NCI-H345 (cell line): Measurements from ENCODE around the gene EHMT1.

Source experiments
- DNase-seq: peaks from one replicate; lab custom pipeline; 2025; lab: John Stamatoyannopoulos, UW

The EHMT1 gene

GRCh38 chr9:137741330-137741729, 122.5 kb downstream of the EHMT1 start:
- DNase-seq: no peak

- DNase-seq: no peak
These were observed 123.9 kb downstream of the EHMT1 start for GRCh38 chr9:137742698-137743097.

DNA sequence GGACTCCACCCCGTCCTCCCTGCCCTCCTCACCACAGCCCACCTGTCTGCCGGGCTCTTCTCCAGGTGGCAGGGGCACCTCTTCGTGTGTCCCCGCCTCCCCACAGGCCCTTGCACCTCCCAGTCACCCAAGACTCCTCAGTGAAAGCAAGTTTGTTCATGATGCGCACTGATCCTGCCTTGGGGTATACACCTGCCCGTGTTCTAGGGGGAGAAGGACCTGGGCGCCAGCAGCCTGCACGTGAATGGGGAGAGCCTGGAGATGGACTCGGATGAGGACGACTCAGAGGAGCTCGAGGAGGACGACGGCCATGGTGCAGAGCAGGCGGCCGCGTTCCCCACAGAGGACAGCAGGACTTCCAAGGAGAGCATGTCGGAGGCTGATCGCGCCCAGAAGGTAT, 124.9 kb downstream of the EHMT1 start:
- DNase-seq: no peak

DNA sequence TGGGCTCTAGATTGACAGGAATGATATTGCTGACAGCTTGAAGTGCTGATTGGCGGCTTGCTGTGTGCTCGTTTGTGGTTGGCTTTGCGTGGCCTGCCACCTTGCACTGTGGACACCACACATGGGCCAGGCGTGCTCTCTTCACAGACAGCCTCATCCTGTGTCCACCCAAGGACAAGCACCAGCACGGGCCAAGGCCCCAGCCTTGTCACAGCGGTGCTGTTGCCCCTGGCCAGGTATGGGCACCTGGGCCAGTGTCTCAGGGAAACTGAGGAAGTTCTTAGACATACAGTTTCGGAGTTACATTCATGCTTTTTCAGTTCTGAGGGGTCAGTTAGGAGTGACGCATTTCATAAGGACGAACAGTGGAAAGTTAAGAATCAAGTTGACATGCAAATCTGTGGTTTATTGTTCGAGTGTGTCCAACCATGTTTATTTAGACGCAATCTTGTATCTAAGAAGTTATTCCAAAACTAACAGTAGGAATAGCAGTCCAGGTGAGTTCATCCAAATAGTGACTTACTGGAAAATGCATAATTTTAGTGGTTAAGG, 125.9 kb downstream of the EHMT1 start:
- no peak for DNase-seq

DNA sequence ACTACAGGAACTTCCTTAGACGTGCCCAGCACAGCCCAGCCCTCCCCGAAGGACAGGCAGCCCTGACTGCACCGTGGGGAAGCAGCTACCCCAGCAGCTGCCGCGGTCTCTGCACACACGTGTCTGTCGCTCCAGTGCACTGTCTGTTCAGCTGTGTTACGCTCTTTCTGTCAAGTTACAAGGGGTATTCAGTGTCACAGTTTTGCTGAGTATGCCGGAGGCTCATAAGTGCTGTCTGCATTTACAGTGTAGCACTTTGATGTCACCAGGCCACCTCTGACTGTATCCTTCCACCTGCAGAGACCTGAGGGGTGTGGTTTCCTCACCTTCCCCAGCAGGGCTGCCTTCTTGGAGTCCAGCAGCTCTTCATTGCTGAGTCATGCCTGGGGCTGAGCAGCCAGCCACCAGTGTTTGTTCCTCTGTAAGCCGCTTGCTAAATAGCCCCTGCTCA, 126.8 kb downstream of the EHMT1 start:
- peak; percentile 69 for DNase-seq

GRCh38 chr9:137748311-137748710, 129.5 kb downstream of the EHMT1 start:
- DNase-seq: no peak

DNA sequence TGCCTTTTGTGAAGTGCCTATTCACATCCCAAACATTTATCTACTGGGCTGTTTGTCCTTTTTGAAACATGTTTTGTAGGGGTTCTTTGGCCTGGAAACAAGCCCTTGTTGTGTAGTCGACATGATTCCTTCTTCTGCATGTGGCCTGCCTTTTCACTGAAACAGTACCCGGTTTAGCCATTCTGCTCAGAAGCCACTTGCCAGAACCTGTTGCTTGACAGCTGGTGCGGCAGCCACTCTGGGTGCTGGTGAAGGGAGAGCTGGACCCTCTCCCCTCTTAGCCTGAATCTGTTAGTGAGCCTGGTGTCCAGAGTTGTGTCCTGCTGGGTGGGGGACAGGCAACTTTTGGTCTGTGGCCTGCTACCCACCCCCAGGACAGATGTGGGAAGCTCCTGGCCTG, 129.9 kb downstream of the EHMT1 start:
- no peak for DNase-seq

DNA sequence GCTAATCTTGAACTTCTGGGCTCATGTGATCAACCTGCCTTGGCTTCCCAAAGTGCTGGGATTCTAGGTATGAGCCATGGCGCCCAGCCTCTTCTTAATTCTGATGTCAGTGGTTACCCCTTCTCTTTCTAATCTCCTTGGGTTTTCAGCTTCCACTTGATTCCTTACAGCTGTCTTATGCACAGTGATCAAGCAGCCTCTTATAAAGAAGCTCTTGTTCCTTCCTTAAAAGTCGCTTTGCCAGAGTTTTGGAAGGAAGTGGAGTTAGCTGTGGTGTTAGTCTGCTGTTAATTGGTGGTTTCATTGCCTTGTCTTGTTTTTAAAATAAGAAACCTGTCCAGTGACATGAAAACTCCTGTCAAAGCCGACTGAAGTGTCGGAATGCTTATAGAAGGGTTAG, 130.7 kb downstream of the EHMT1 start:
- DNase-seq: no peak

GRCh38 chr9:137750007-137750406, 131.2 kb downstream of the EHMT1 start:
- DNase-seq: no peak

DNA sequence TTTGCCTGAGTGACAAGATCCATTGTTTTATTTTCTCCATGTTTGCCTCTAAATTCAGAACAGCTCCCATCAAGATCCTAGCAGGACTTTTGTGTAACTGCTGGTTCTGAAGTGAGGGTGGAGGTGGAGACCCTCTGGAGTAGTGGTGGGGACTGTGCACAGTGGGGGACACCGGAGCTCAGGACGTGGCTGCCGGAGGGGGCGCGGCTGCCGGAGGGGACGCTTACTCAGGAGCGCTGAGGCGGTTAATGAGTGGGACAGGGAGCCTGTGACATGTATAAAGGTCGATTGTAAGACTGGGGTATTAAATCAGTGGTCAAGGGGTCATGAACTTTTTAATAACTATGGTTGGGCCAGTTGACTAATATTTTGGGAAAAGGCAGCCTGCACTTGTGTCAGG, 131.8 kb downstream of the EHMT1 start:
- DNase-seq: no peak

GRCh38 chr9:137751616-137752015, 132.8 kb downstream of the EHMT1 start:
- DNase-seq: no peak

DNA sequence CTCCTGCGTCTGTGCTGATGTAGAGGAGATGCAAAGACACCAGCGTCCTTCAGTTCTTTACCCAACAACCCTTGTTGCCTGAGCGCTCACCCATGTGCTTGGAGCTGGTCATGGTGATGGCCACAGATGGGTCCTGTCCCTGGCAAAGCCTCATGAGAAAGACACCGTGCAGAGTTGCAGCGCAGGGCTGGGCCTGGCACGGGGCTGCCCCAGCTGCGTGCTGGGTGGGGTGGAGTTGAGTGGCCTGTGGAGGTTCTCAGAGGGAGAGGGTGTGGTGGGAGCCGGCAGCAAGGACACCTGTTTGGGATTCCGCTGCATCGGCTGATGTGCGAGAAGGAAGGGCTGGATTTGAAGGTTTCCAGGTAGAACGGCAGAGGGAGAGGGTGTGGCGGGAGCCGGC, 133.6 kb downstream of the EHMT1 start:
- DNase-seq: no peak

DNA sequence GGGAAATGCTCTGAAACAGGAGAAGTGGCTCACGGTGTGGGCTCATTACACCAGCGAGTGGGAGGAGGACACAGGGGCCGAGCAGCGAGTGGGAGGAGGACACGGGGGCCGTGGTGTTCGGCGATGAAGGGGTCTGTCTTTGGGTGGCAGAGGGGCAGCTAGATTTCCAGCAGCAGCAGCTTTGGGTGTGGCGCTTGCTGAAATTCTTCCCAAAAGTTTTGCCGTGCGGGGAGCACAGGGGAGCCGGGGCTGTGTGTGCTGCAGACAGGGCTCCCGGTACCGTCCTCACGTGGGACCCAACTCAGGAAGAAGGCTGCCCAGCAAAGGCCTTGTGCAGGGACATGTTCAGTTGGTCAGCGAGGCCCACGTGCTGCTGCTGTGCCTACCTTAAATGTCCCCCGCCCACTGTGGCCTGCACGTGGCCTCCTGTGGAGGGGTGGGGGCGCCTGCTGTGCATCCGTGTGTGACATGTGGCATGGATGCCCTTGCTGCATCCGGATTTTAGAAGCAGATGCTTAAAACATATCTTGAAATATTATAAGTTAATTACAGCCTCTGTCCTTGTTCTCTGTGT, 134.5 kb downstream of the EHMT1 start:
- no peak for DNase-seq

GRCh38 chr9:137755261-137755927, 136.6 kb downstream of the EHMT1 start:
- DNase-seq: no peak

DNA sequence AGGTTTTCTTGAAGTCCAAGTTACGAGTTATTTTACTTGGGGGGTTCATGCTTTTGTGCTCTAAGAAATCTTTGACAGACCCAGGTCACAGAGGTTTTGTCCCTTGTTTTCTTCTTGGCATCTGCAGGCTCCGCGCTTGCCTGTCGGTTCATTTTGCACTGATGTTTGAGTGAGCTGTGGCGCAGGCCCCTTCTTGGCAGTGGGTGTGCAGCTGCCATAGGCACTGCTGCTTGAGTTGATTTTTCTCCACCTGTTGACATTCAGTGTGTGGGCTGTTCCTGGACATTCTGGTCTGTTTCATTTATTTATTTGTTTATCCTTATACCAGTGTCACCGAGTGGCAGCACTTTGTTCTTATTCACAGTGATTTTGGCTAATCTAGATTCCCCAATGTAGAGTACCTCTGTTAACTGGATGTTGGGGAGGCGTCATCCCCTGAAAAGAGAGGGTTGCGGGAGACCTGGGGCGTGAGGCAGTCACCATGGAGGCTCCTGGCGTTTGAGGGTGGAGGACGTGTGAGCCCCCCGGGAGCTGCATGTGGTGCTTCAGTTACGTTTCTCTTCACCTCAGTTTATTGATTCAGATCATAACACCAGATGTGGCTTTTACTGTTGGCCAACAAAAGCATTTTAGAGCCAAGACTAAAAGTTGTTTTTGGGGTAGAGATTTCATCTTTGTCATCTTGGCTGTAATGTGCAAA, 137.4 kb downstream of the EHMT1 start:
- no peak for DNase-seq

GRCh38 chr9:137757139-137757538, 138.3 kb downstream of the EHMT1 start:
- DNase-seq: no peak

DNA sequence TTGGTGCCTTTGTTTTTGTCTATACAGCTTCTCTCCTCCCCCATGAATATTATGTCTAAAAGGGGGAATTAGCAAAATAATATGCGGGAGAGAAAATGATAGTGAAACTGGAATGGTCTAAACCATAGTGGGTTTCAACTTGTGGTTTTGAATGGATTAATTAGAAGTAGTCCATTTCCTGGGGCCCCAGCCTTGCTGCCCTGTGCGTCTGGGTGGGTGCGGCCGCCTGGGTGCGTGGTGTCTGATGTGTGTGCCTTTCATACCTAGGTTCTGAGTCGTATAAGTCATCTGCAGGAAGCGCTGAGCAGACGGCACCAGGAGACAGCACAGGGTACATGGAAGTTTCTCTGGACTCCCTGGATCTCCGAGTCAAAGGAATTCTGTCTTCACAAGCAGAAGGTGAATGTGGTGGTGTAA, 138.8 kb downstream of the EHMT1 start:
- DNase-seq: no peak

- DNase-seq: no peak
These were observed 139.3 kb downstream of the EHMT1 start for GRCh38 chr9:137758067-137758466.

DNA sequence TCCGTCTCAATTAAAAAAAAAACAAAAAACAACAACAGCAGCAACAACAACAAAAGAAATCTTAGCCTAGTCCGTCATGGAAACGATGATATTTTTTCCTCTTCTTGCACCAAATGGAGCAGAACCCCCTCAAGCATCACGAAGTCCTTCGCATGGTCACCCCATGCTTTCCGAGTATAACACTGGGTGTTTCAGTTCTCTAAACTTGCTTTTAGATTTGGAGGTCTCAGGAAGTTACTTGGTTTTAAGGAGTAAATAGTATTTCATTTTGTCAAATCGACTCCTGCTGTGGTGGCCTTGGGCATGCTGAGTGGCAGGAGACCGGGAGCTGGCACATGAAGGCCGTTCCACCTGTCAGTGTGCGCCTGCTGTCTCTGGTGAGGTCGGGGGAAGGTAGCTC, 140.3 kb downstream of the EHMT1 start:
- DNase-seq: no peak

- no peak for DNase-seq
These were observed 141.0 kb downstream of the EHMT1 start for GRCh38 chr9:137759649-137760321.

- DNase-seq: no peak
These were observed 141.6 kb downstream of the EHMT1 start for GRCh38 chr9:137760426-137760825.

DNA sequence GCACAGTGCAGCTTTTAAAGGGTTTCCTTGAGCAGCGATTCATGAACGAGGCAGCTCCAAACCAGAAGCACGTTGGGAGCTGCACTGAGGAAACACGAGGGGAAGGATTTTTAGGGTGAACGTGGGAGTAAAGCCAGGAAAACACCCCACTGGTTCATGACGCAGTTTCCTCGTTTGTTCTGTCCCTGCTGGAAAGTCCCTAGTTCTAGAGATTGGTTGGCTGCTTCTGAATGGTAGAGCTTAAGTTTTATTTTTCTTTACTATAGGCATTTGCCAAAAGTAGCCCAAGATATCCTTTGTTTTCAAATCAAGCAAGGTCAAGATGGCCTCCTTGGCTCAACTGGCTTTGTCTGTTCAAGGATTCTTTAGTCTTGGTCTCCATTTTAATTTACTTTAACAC, 142.2 kb downstream of the EHMT1 start:
- no peak for DNase-seq

DNA sequence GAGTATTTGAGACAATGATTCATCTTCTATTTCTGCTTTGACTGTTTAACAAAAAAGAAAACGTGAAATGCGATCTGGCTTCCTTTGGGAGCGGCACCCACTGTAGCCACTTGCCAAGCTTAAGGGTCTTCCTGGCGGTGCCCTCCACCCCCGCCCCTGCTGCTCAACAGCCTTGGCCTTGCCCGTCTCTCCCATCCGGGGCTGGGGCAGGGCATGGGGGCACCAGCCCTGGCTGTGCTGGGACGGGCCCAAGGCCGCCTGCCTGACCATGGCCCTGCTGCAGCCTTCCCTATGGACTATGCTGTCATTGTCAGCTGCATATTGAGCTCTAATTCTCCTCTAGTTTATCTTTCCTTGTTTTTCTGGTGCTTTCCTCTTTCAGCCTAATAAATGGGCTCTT, 143.0 kb downstream of the EHMT1 start:
- no peak for DNase-seq
